Activated naive CD4-positive, alpha-beta T cell treated with anti-CD3 and anti-CD28 coated beads, Interleukin-2, amount 10 ng/mL, durations not matched to agents 5 hours and 36 hours (primary cell): ENCODE data around the gene M1AP. TPM values are rescaled to one million over a fixed set of nuclear protein-coding genes. Genes with fewer than 3 reads are reported as not detected.

Experiments used
- total RNA-seq, 2 experiments: library from RNA; stranded (reverse); gene quantifications; one replicate each; pipeline ENCODE4 v1.2.3, GENCODE V29; 2021

M1AP gene
- not detected for total RNA-seq

DNA sequence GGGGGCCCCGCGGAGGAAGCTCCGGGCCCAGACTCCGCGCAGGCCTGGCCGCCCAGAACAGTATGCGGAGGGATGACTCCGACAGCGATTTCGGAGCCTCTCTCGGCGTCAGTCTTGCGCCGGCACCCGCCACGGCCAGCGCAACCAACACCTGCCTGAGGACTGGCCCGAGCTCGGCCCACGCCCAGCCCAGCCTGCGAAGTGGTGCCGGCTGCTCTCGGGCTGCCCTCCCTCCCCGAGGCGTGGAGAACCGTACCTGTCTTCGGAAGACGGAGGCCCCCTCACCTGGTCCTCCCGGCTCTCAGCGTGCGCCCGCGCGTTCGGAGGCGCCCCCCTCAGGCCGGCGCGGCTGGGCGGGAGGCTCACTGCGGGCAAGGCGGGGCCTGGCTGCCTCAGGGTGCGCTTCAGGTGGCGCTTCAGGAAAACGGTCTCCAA is at the start of gene M1AP:
M1AP (minus strand) TSS at position 322 of the 435 bp plus-strand sequence. CDS start 8,055 bp downstream, outside the sequence.

DNA sequence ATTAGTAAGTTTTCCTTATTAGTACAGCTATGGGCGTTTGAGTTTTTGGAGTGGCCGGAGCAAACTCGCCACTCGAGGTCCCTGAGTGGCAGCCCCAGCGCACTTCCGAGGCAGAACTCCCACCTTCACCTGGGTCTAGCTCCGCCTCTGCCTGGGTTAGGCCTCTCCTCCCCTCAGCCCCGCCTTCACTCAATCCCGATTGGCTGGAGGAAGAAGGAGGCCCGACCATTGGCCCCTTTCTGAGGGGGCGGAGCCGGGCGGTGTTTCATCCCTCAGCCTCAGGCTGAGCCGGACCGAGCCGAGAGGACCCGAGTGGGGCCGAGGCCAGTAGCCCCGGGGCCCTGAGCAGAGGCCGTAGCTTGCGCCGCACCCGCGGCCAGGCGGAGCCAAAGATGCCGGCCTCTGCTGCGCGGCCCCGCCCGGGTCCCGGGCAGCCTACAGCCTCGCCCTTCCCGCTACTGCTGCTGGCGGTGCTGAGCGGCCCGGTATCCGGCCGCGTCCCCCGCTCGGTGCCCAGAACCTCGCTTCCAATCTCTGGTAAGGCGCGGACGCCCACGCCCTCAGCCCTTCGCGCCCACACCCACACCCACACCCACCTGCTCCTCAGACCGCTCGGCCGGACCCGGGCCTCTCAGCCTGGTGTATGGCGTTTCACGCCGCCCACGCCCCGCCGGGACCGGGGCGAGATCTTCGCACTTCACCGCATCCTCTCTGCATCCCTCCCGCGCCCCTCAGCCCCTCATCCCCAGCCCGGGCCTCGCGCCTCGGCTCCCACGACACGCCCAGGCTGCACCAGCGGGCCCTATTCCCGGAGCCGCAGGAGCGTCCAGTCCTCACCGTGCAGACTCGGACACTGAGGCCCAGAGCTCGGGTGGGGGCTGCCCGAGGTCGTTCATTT is 6.1 kb upstream of the M1AP start, which contains the start of gene SEMA4F:
SEMA4F (plus strand) TSS at position 263 of the 898 bp plus-strand sequence; CDS start at position 393, 130 bp downstream.

DNA sequence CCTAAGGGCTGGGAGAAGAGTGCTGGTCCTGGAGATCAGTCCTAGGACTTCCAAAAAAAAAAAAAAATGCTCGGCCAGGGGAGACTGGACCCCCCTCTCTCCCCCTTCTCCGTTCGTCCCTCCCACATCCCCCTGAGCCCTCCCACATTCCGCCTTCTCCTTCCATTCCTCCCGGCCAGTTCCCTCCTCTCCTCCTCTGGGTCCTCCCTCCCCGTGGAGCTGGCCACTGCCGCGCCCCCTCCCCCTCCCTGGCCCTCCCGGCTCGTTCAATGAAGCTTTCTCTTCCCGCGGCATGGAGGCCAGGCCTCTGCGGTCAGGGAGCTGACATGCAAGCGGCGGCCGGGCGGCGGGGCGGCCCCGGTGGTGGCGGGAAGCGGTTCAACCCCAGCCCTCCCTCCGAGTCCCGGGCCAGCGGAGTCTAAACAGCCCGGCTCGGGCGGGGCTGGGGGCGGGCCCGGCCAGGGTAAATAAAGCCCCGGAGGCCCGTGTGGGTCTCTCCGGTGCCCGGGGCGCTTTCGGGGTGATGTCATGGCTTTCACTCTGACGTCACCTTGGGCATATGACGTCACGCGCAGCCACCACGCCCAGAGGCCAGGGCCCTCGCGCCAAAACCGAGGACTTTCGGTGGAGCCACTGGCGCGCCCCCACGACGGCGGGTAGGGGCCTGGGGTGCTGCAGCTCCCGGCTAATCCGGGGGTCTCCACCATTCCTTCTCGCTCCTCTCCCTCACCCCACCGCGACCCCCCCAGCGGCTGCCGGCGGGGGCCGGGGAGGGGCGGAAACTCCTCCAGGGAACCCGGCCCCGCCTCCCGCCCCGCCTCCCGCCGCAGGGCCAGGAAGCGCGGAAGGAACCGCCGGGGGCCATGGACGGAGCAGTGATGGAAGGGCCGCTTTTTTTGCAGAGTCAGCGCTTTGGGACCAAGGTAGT is 94.0 kb downstream of the M1AP start, which contains the start of the genes DOK1 and LOXL3:
DOK1 (plus strand) TSS at position 829 of the 928 bp plus-strand sequence; CDS start at position 864, 35 bp downstream.
LOXL3 (minus strand) TSS at position 51 of the 928 bp plus-strand sequence. CDS start 1,308 bp downstream, outside the sequence.

GRCh38 chr2:74529357-74530238 is 118.5 kb downstream of the M1AP start, which contains the start of the genes AUP1 and HTRA2:
AUP1 (minus strand) TSS chr2:74529706; CDS start chr2:74529629, 77 bp downstream.
HTRA2 (plus strand) TSS chr2:74529933; CDS start chr2:74530007, 74 bp downstream.

GRCh38 chr2:74525717-74526648 is 122.1 kb downstream of the M1AP start, which contains the start of gene DQX1:
DQX1 (minus strand) TSS chr2:74526231; CDS start chr2:74525729, 502 bp downstream.

DNA sequence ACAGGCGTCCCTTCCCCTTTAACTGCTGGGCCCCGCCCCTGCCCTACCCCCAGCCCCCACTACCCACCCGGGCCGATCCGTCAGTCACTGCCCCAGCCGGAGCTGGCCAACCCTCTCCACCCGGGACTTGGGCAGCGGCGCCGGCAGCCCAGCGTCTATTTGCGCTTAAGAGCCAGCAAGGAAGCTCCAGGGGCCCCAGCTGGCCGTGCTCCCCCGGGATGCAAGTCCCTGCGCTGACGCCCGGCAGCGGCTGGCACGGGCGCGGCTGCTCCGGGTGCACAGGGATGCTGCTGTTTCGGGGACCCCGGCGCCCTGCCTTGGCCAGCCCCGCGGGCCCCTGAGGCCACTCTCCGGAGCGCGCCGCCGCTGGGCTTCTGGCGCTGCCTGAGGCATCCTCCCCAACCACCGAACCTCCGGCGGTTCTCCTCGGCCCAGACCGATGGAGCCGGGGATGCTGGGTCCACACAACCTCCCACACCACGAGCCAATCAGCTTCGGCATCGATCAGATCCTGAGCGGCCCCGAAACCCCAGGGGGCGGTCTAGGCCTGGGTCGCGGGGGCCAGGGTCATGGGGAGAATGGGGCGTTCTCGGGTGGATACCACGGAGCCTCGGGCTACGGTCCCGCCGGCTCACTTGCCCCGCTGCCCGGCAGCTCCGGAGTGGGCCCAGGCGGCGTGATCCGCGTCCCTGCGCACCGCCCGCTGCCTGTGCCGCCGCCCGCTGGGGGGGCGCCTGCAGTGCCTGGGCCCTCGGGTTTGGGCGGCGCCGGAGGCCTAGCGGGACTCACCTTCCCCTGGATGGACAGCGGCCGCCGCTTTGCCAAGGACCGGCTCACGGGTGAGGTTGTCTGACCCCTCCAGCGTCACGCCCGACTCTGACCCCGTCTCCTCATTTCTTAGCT is 133.5 kb downstream of the M1AP start, which contains the start of gene TLX2:
TLX2 (plus strand) TSS at position 83 of the 903 bp plus-strand sequence; CDS start at position 440, 357 bp downstream.

Other genes with a start within 250 kb of the M1AP start
- 1 to 10 TPM; 3.3 to 3.8 TPM for gene C2orf81, start 226.7 kb downstream of the M1AP start, total RNA-seq
- 10 to 100 TPM; 78.2 to 79.5 TPM for gene WDR54, start 226.6 kb downstream of the M1AP start, total RNA-seq
- under 1 TPM; 0.81 to 0.84 TPM for gene RTKN, start 206.4 kb downstream of the M1AP start, total RNA-seq
- gene INO80B, start 193.2 kb downstream of the M1AP start, total RNA-seq = 10 to 100 TPM; 42.9 to 47.0 TPM
- 10 to 100 TPM; 54.2 to 57.3 TPM for gene WBP1, start 189.9 kb downstream of the M1AP start, total RNA-seq
- 10 to 100 TPM; 65.6 to 65.7 TPM for gene MOGS, start 182.9 kb downstream of the M1AP start, total RNA-seq
- gene MRPL53, start 175.7 kb downstream of the M1AP start, total RNA-seq = 100 to 1,000 TPM; 122 to 123 TPM
- 10 to 100 TPM; 24.8 to 26.2 TPM for gene CCDC142, start 165.3 kb downstream of the M1AP start, total RNA-seq
- 10 to 100 TPM; 38.3 to 44.5 TPM for gene TTC31, start 165.2 kb downstream of the M1AP start, total RNA-seq
- under 1 TPM in 1 of 2 experiments, not detected in 1; 0.35 TPM for gene LBX2, start 148.7 kb downstream of the M1AP start, total RNA-seq
- gene PCGF1, start 140.6 kb downstream of the M1AP start, total RNA-seq = 10 to 100 TPM; 26.2 to 29.8 TPM
- gene TLX2, start 133.9 kb downstream of the M1AP start, total RNA-seq = under 1 TPM; 0.55 to 0.63 TPM
- under 1 TPM; 0.10 to 0.26 TPM for gene DQX1, start 122.1 kb downstream of the M1AP start, total RNA-seq
- 100 to 1,000 TPM; 109 to 110 TPM for gene AUP1, start 118.6 kb downstream of the M1AP start, total RNA-seq
- gene HTRA2, start 118.4 kb downstream of the M1AP start, total RNA-seq = 10 to 100 TPM; 39.7 to 44.2 TPM
- gene LOXL3, start 94.4 kb downstream of the M1AP start, total RNA-seq = under 1 TPM; 0.07 to 0.10 TPM
- 10 to 100 TPM; 28.2 to 30.7 TPM for gene DOK1, start 93.6 kb downstream of the M1AP start, total RNA-seq
- 1 to 10 TPM; 6.5 to 6.9 TPM for gene SEMA4F, start 5.9 kb upstream of the M1AP start, total RNA-seq
- 10 to 100 TPM; 42.6 to 45.1 TPM for gene HK2, start 185.8 kb upstream of the M1AP start, total RNA-seq